HEK293 (cell line): ENCODE measurements around the gene TERC.
A peak's percentile ranks its signal among the peaks of the same experiment; 100 is the strongest.

ENCODE experiments used
- ATF2 ChIP-seq: fragments of 450-650 bp; formaldehyde crosslinking; IDR thresholded peaks from 2 replicates; pipeline ENCODE4 v1.5.1; 2016; ENCODE audit warnings: missing biosample characterization, missing genetic modification characterization, low read depth
- IKZF3 ChIP-seq: fragments of 450-650 bp; IDR thresholded peaks from 2 replicates; pipeline ENCODE4 v1.5.0; 2018; ENCODE audit warnings: missing biosample characterization, mild to moderate bottlenecking, missing genetic modification characterization, moderate library complexity
- INSM2 ChIP-seq: fragments of 450-650 bp; formaldehyde crosslinking; IDR thresholded peaks from 2 replicates; pipeline ENCODE4 v1.5.1; 2016; ENCODE audit warnings: missing biosample characterization, missing genetic modification characterization
- MZF1 ChIP-seq: fragments of 450-650 bp; formaldehyde crosslinking; IDR thresholded peaks from 2 replicates; pipeline ENCODE4 v1.5.1; 2017; ENCODE audit warnings: missing biosample characterization, missing genetic modification characterization, borderline replicate concordance
- REPIN1 ChIP-seq: fragments of 450-650 bp; formaldehyde crosslinking; IDR thresholded peaks from 2 replicates; pipeline ENCODE4 v1.5.1; 2017; ENCODE audit warnings: missing biosample characterization, missing genetic modification characterization, low read depth
- ZFHX2 ChIP-seq: fragments of 450-650 bp; formaldehyde crosslinking; conservative IDR thresholded peaks from 2 replicates; pipeline ENCODE4 v1.5.1; 2016; ENCODE audit warnings: missing biosample characterization, missing genetic modification characterization
- ZNF148 ChIP-seq: fragments of 450-650 bp; formaldehyde crosslinking; IDR thresholded peaks from 2 replicates; pipeline ENCODE4 v1.5.0; 2017; ENCODE audit warnings: missing biosample characterization, missing genetic modification characterization, borderline replicate concordance
- ZNF157 ChIP-seq: fragments of 450-650 bp; formaldehyde crosslinking; IDR thresholded peaks from 2 replicates; pipeline ENCODE4 v1.5.1; 2016; ENCODE audit warnings: missing biosample characterization, missing genetic modification characterization
- ZNF16 ChIP-seq: fragments of 450-650 bp; formaldehyde crosslinking; IDR thresholded peaks from 2 replicates; pipeline ENCODE4 v1.5.1; 2016; ENCODE audit warnings: low read depth, missing biosample characterization, missing genetic modification characterization
- ZNF2 ChIP-seq: fragments of 450-650 bp; formaldehyde crosslinking; IDR thresholded peaks from 2 replicates; pipeline ENCODE4 v1.5.1; 2016; ENCODE audit warnings: missing biosample characterization, missing genetic modification characterization
- ZNF202 ChIP-seq: fragments of 450-650 bp; formaldehyde crosslinking; IDR thresholded peaks from 2 replicates; pipeline ENCODE4 v1.5.1; 2016; ENCODE audit warnings: missing biosample characterization, missing genetic modification characterization, borderline replicate concordance
- ZNF341 ChIP-seq: fragments of 450-650 bp; formaldehyde crosslinking; IDR thresholded peaks from 2 replicates; pipeline ENCODE4; 2016; ENCODE audit warnings: low read depth, missing biosample characterization, missing genetic modification characterization
- ZNF350 ChIP-seq: fragments of 450-650 bp; formaldehyde crosslinking; IDR thresholded peaks from 2 replicates; pipeline ENCODE4 v1.5.0; 2017; ENCODE audit warnings: missing biosample characterization, mild to moderate bottlenecking, missing genetic modification characterization
- ZNF404 ChIP-seq: fragments of 450-650 bp; formaldehyde crosslinking; IDR thresholded peaks from 2 replicates; pipeline ENCODE4 v1.5.1; 2017; ENCODE audit warnings: missing biosample characterization, missing genetic modification characterization
- ZNF449 ChIP-seq: fragments of 450-650 bp; formaldehyde crosslinking; IDR thresholded peaks from 2 replicates; pipeline ENCODE4 v1.5.1; 2017; ENCODE audit warnings: missing biosample characterization, mild to moderate bottlenecking, missing genetic modification characterization, moderate library complexity
- ZNF501 ChIP-seq: fragments of 450-650 bp; formaldehyde crosslinking; IDR thresholded peaks from 2 replicates; pipeline ENCODE4 v1.5.1; 2016; ENCODE audit warnings: missing biosample characterization, missing genetic modification characterization
- ZNF514 ChIP-seq: fragments of 450-650 bp; formaldehyde crosslinking; IDR thresholded peaks from 2 replicates; pipeline ENCODE4 v1.5.1; 2016; ENCODE audit warnings: missing biosample characterization, missing genetic modification characterization
- ZNF571 ChIP-seq: fragments of 450-650 bp; formaldehyde crosslinking; IDR thresholded peaks from 2 replicates; pipeline ENCODE4 v1.5.0; 2017; ENCODE audit warnings: missing biosample characterization, missing genetic modification characterization
- ZNF600 ChIP-seq: fragments of 450-650 bp; formaldehyde crosslinking; IDR thresholded peaks from 2 replicates; pipeline ENCODE4 v1.5.1; 2016; ENCODE audit warnings: missing biosample characterization, missing genetic modification characterization
- ZNF645 ChIP-seq: fragments of 450-650 bp; formaldehyde crosslinking; IDR thresholded peaks from 2 replicates; pipeline ENCODE4; 2016; ENCODE audit warnings: missing biosample characterization, missing genetic modification characterization
- ZNF664 ChIP-seq: fragments of 450-650 bp; formaldehyde crosslinking; IDR thresholded peaks from 2 replicates; pipeline ENCODE4 v1.5.1; 2016; ENCODE audit warnings: missing biosample characterization, missing genetic modification characterization
- ZNF768 ChIP-seq: fragments of 450-650 bp; formaldehyde crosslinking; IDR thresholded peaks from 2 replicates; pipeline ENCODE4 v1.5.1; 2018; ENCODE audit warnings: missing biosample characterization, mild to moderate bottlenecking, missing genetic modification characterization
- ZNF785 ChIP-seq: fragments of 450-650 bp; formaldehyde crosslinking; IDR thresholded peaks from 2 replicates; pipeline ENCODE4 v1.5.1; 2016; ENCODE audit warnings: missing biosample characterization, missing genetic modification characterization
- TF ChIP-seq, protein P1 (sequence below): fragments of 450-650 bp; formaldehyde crosslinking; IDR thresholded peaks from 2 replicates; pipeline ENCODE4 v1.5.1; 2016; ENCODE audit warnings: missing biosample characterization, missing genetic modification characterization
- TF ChIP-seq, protein P2 (sequence below): fragments of 450-650 bp; formaldehyde crosslinking; IDR thresholded peaks from 2 replicates; pipeline ENCODE4 v1.5.1; 2017; ENCODE audit warnings: missing biosample characterization, missing genetic modification characterization

The TERC gene

DNA sequence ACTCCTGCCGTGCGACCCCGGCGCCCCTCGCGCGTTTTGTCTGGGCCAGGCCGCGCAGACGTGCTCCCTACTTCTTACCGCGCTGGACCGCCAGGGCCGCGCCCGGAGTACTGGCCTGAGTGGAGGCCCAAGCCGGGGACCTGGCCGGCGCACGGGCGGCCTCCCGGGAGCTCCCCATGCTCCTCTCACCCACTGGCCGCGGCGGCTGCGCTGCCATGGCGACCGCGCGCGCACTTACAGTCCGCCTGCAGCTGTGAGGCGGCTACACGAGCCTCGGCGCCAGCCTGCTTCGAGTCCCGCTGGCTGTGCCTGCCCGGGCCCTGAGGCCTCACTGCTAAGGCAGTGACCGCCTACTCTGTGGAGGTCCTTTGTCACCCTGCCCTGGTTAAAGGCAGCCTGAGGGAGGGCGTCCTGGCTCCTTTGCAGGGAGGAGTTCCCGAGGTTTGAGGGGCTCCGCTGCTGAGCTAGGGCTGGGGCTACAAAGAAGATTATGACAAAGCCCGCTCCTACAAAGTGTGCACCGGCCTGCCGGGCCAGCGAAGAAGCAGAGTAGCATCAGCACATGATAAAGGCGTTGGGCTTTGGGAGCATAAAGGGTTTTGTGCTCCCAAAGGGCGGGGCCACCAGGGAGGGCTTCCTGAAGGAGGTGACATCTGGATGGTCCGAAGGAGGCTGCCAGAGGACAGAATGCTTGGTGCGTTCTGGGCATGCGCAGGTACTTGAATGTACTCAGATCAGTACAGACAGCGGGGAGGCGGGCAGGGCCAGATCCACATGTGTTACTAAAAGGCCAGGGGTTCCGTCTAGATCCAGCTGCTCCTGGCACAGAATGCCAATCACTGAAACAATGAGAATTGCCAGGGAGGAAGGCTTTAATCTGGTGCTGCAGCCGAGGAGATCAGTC, 47.7 kb upstream of the TERC start, which contains the start of the genes LRRC34 and LRRIQ4 (continued):
- TF ChIP-seq REPIN1 (tag by site-specific recombination) = no peak
- no peak for TF ChIP-seq ZNF148
- TF ChIP-seq ZNF664 = no peak
- peak; percentile 47; the same call in 1 of the 2 replicates for TF ChIP-seq IKZF3 (tag by site-specific recombination)
- TF ChIP-seq ZNF785 (tag by site-specific recombination) = no peak
- no peak for TF ChIP-seq ZNF768 (tag by site-specific recombination)
- TF ChIP-seq ZNF645 = no peak
- TF ChIP-seq ZNF571 (tag by site-specific recombination) = no peak
- TF ChIP-seq ZNF16 = no peak
- TF ChIP-seq ZFHX2 (tag by site-specific recombination) = 0 out of 2 replicates have a peak, but pooled peaks have one; percentile 24
- TF ChIP-seq, protein P1, sequence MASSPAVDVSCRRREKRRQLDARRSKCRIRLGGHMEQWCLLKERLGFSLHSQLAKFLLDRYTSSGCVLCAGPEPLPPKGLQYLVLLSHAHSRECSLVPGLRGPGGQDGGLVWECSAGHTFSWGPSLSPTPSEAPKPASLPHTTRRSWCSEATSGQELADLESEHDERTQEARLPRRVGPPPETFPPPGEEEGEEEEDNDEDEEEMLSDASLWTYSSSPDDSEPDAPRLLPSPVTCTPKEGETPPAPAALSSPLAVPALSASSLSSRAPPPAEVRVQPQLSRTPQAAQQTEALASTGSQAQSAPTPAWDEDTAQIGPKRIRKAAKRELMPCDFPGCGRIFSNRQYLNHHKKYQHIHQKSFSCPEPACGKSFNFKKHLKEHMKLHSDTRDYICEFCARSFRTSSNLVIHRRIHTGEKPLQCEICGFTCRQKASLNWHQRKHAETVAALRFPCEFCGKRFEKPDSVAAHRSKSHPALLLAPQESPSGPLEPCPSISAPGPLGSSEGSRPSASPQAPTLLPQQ (tag by site-specific recombination) = no peak
- peak; percentile 12; the same call in 1 of the 2 replicates for TF ChIP-seq ZNF341 (tag by site-specific recombination)
- TF ChIP-seq ZNF449 (tag by site-specific recombination) = 0 out of 2 replicates have a peak, but pooled peaks have one; percentile 50
- TF ChIP-seq ZNF600 (tag by site-specific recombination) = 0 out of 2 replicates have a peak, but pooled peaks have one; percentile 28
- TF ChIP-seq ZNF350 (tag by site-specific recombination) = no peak
- no peak for TF ChIP-seq INSM2
- peak; percentile 61; the same call in 1 of the 2 replicates for TF ChIP-seq ZNF2 (tag by site-specific recombination)
- TF ChIP-seq ZNF514 (tag by site-specific recombination) = no peak
- TF ChIP-seq ZNF202 (tag by site-specific recombination) = no peak
- TF ChIP-seq MZF1 (tag by site-specific recombination) = no peak
- TF ChIP-seq ZNF157 = no peak
- no peak for TF ChIP-seq ATF2 (tag by site-specific recombination)
- TF ChIP-seq ZNF501 = no peak
- TF ChIP-seq, protein P2, sequence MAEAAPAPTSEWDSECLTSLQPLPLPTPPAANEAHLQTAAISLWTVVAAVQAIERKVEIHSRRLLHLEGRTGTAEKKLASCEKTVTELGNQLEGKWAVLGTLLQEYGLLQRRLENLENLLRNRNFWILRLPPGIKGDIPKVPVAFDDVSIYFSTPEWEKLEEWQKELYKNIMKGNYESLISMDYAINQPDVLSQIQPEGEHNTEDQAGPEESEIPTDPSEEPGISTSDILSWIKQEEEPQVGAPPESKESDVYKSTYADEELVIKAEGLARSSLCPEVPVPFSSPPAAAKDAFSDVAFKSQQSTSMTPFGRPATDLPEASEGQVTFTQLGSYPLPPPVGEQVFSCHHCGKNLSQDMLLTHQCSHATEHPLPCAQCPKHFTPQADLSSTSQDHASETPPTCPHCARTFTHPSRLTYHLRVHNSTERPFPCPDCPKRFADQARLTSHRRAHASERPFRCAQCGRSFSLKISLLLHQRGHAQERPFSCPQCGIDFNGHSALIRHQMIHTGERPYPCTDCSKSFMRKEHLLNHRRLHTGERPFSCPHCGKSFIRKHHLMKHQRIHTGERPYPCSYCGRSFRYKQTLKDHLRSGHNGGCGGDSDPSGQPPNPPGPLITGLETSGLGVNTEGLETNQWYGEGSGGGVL (tag by site-specific recombination) = no peak
- TF ChIP-seq ZNF404 = no peak
